PFSK-1 (cell line): ENCODE measurements around the gene DUS1L.

Experiments used
- POLR2AphosphoS5 ChIP-seq: IDR thresholded peaks from 2 replicates; pipeline ENCODE4 v1.6.1; 2012; ENCODE audit warnings: low read depth, mild to moderate bottlenecking, control low read depth, low read length, moderate library complexity
- TAF1 ChIP-seq: IDR thresholded peaks from 2 replicates; pipeline ENCODE4 v1.6.1; 2012; ENCODE audit warnings: low read length, control low read depth, borderline replicate concordance; ENCODE audit not compliant: insufficient read depth

- no peak for TF ChIP-seq POLR2AphosphoS5
- TF ChIP-seq TAF1: no peak
Observed at GRCh38 chr17:82052638-82053059, 13.0 kb downstream of the DUS1L start.
